Caco-2 (cell line): Measurements from ENCODE around the gene NDUFS2. TPM values are rescaled to one million over a fixed set of nuclear protein-coding genes. Genes with fewer than 3 reads are reported as not detected.

Experiments used
- BruUV-seq: library from RNA; stranded (reverse); fragments of 400-500 nt; replicated peaks from 2 replicates; lab custom pipeline; 2021; lab: Mats Ljungman, UMichigan
- CTCF ChIA-PET: fragments of 300-600 bp; sonication (Branson Sonifier 250); formaldehyde crosslinking; loops from one replicate; lab custom pipeline; 2022; ENCODE audit warnings: antibody characterized with exemption; lab: Charles Lee
- POLR2A ChIA-PET: fragments of 300-600 bp; sonication (Branson Sonifier 250); formaldehyde crosslinking; loops from one replicate; lab custom pipeline; 2022; ENCODE audit warnings: antibody characterized with exemption; lab: Charles Lee
- DNase-seq, 2 experiments: peaks; one replicate each; pipeline versions ENCODE4 v3.0.0 to v3.0.0-alpha.2; 2020 to 2022
- H3K27me3 ChIP-seq: replicated peaks from 2 replicates; pipeline ENCODE4 v1.6.0; 2011; ENCODE audit warnings: low read length; ENCODE audit not compliant: control insufficient read depth, insufficient read depth
- H3K36me3 ChIP-seq: 2 replicates; pipeline ENCODE4 v1.5.1; 2011; ENCODE audit warnings: low read length; ENCODE audit not compliant: control insufficient read depth, insufficient read depth
- H3K4me1 ChIP-seq: fragments of 250-450 bp; sonication (Bioruptor Pico); 2 replicates; pipeline ENCODE4 v1.5.1; 2020; ENCODE audit warnings: mild to moderate bottlenecking
- H3K4me3 ChIP-seq: 2 replicates; pipeline ENCODE4 v1.5.1; 2011; ENCODE audit warnings: low read depth, mild to moderate bottlenecking, control low read depth, low read length
- H3K9me3 ChIP-seq: fragments of 250-450 bp; sonication (Bioruptor Pico); 2 replicates; pipeline ENCODE4 v1.5.1; 2020; ENCODE audit warnings: mild to moderate bottlenecking, moderate library complexity
- H3K27ac Mint-ChIP-seq: one replicate; pipeline ENCODE4 v1.8.0; 2022; ENCODE audit warnings: mixed read lengths; ENCODE audit not compliant: unreplicated experiment
- H3K27me3 Mint-ChIP-seq: one replicate; pipeline ENCODE4 v1.8.0; 2022; ENCODE audit warnings: mixed read lengths; ENCODE audit not compliant: insufficient read depth, unreplicated experiment
- H3K36me3 Mint-ChIP-seq: one replicate; pipeline ENCODE4 v1.8.0; 2022; ENCODE audit warnings: mild to moderate bottlenecking, mixed read lengths; ENCODE audit not compliant: insufficient read depth, unreplicated experiment
- H3K4me1 Mint-ChIP-seq: one replicate; pipeline ENCODE4 v1.8.0; 2022; ENCODE audit warnings: low read depth, mixed read lengths; ENCODE audit not compliant: unreplicated experiment
- H3K4me3 Mint-ChIP-seq: one replicate; pipeline ENCODE4 v1.8.0; 2022; ENCODE audit warnings: mild to moderate bottlenecking, moderate library complexity, mixed read lengths; ENCODE audit not compliant: unreplicated experiment
- H3K9me3 Mint-ChIP-seq: one replicate; pipeline ENCODE4 v1.8.0; 2022; ENCODE audit warnings: mixed read lengths; ENCODE audit not compliant: unreplicated experiment
- intact Hi-C: fragments of 100-400 bp; cut with micrococcal nuclease; formaldehyde crosslinking; loops from one replicate; pipeline ENCODE4 v1.10.0; 2022; ENCODE audit not compliant: unreplicated experiment
- total RNA-seq: library from RNA; stranded (reverse); gene quantifications from 2 replicates; pipeline ENCODE4 v1.2.3, GENCODE V29; 2022
- TF ChIP-seq, protein P1 (sequence below), 2 experiments: fragments of 200-600 bp in 1 of 2; IDR thresholded peaks; 1 replicate in 1 of 2; 2 replicates in 1 of 2; pipeline versions ENCODE4 v1.5.1 to v1.8.0; 2011 to 2022; ENCODE audit warnings: antibody characterized with exemption in 1 of 2, control low read depth in 1 of 2, inconsistent platforms in 1 of 2, low read depth in 1 of 2, low read length in 1 of 2, mild to moderate bottlenecking in 1 of 2, moderate library complexity in 1 of 2; ENCODE audit not compliant: insufficient read depth in 1 of 2, severe bottlenecking in 1 of 2, unreplicated experiment in 1 of 2

NDUFS2 gene
- total RNA-seq, 1 experiment from 2014 or later: 115 TPM

GRCh38 chr1:161163793-161164192 lies 38.4 kb upstream of the NDUFS2 start:
- peaks cover 3% of the 10 kb centered on the region for H3K36me3 ChIP-seq
- no peaks in the 10 kb centered on the region for H3K9me3 Mint-ChIP-seq
- no peak overlapping the region for H3K4me3 Mint-ChIP-seq
- peaks cover 11% of the 10 kb centered on the region for H3K4me1 ChIP-seq
- H3K4me1 Mint-ChIP-seq: no peaks in the 10 kb centered on the region
- POLR2A ChIA-PET: interaction anchor here (0.6 kb wide), 1 partner anchor 17 kb away, joined by 3 read pairs; no protein-coding TSS in a partner anchor
- H3K9me3 ChIP-seq: no peaks in the 10 kb centered on the region
- BruUV-seq: no TSS peak
- H3K27me3 Mint-ChIP-seq: no peaks in the 10 kb centered on the region
- H3K27ac Mint-ChIP-seq: no peak overlapping the region
- intact Hi-C loops: no loop called here
- DNase-seq: no peak
- no peaks in the 10 kb centered on the region for H3K27me3 ChIP-seq
- CTCF ChIA-PET: no interaction called here
- H3K4me3 ChIP-seq: no peak overlapping the region
- TF ChIP-seq, protein P1, sequence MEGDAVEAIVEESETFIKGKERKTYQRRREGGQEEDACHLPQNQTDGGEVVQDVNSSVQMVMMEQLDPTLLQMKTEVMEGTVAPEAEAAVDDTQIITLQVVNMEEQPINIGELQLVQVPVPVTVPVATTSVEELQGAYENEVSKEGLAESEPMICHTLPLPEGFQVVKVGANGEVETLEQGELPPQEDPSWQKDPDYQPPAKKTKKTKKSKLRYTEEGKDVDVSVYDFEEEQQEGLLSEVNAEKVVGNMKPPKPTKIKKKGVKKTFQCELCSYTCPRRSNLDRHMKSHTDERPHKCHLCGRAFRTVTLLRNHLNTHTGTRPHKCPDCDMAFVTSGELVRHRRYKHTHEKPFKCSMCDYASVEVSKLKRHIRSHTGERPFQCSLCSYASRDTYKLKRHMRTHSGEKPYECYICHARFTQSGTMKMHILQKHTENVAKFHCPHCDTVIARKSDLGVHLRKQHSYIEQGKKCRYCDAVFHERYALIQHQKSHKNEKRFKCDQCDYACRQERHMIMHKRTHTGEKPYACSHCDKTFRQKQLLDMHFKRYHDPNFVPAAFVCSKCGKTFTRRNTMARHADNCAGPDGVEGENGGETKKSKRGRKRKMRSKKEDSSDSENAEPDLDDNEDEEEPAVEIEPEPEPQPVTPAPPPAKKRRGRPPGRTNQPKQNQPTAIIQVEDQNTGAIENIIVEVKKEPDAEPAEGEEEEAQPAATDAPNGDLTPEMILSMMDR (IDR thresholded peaks at IDR 0.05; ENCODE audit: insufficient read depth in 1 of 2, low read depth in 1 of 2, low read length in 1 of 2, severe bottlenecking in 1 of 2, unreplicated experiment in 1 of 2): no peak
- peaks cover 28% of the 10 kb centered on the region for H3K36me3 Mint-ChIP-seq

DNA sequence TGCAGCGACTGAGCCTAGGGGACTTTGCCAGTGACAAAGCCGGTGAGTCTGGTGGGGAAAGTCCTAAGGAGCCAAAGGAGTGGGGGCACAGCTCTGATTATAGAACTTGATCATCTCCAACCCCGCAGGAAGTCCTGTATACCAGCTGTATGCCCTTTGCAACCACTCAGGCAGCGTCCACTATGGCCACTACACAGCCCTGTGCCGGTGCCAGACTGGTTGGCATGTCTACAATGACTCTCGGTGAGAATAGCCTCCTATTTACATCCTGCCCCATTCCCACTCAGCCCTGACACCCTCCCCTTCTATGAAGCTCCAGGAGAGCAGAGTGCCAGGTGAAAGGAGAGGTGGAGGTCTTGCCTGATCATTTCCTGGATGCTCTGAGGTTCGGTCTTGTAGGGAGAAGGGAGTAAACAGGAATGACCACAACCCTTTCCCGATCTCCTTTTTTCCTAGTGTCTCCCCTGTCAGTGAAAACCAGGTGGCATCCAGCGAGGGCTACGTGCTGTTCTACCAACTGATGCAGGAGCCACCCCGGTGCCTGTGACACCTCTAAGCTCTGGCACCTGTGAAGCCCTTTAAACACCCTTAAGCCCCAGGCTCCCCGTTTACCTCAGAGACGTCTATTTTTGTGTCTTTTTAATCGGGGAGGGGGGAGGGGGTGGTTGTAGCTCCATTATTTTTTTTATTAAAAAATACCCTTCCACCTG lies 37.1 kb upstream of the NDUFS2 start:
- intact Hi-C loops: no loop called here
- Mint-ChIP-seq H3K4me3 (peak overlapping the region; percentile 83), H3K27ac (peak overlapping the region; percentile 81), H3K27me3 (no peaks in the 10 kb centered on the region), H3K9me3 (no peaks in the 10 kb centered on the region), H3K4me1 (no peaks in the 10 kb centered on the region), H3K36me3 (peaks cover 24% of the 10 kb centered on the region)
- DNase-seq: no peak
- H3K27me3 ChIP-seq: no peaks in the 10 kb centered on the region
- H3K9me3 ChIP-seq: no peaks in the 10 kb centered on the region
- CTCF ChIA-PET: interaction anchor here (0.6 to 2.1 kb wide), 12 partner anchors 8 to 967 kb away, joined by 3 to 22 read pairs (median 5); partner anchors contain the start of genes APOA2, B4GALT3, F11R and NDUFS2
- no TSS peak for BruUV-seq
- TF ChIP-seq, protein P1 (IDR thresholded peaks at IDR 0.05; ENCODE audit: insufficient read depth in 1 of 2, low read depth in 1 of 2, low read length in 1 of 2, severe bottlenecking in 1 of 2, unreplicated experiment in 1 of 2): no peak
- H3K36me3 ChIP-seq: peaks cover 3% of the 10 kb centered on the region
- peak overlapping the region; percentile 88 for H3K4me3 ChIP-seq
- H3K4me1 ChIP-seq: peaks cover 7% of the 10 kb centered on the region
- POLR2A ChIA-PET: interaction anchor here (1.3 to 2.4 kb wide), 5 partner anchors 10 to 37 kb away, joined by 8 to 25 read pairs (median 10); partner anchors contain the start of genes B4GALT3, DEDD, NDUFS2 and UFC1

- peak; percentile 96 to 98 for DNase-seq
- TF ChIP-seq, protein P1 (IDR thresholded peaks at IDR 0.05; ENCODE audit: insufficient read depth in 1 of 2, low read depth in 1 of 2, low read length in 1 of 2, severe bottlenecking in 1 of 2, unreplicated experiment in 1 of 2): peak in 1 of 2 experiments; percentile 55
- Mint-ChIP-seq H3K36me3 (peaks cover 26% of the 10 kb centered on the region), H3K9me3 (no peaks in the 10 kb centered on the region), H3K4me3 (peak within 1 kb of the TSS; percentile 83), H3K4me1 (no peaks in the 10 kb centered on the region), H3K27me3 (no peaks in the 10 kb centered on the region), H3K27ac (peak within 1 kb of the TSS; percentile 81)
- ChIA-PET POLR2A (interaction anchor here (0.5 to 2.4 kb wide), 7 partner anchors 11 to 145 kb away, joined by 3 to 25 read pairs (median 8); partner anchors contain the start of genes B4GALT3, DEDD, F11R and NDUFS2), CTCF (interaction anchor here (0.6 to 2.1 kb wide), 15 partner anchors 9 to 224 kb away, joined by 3 to 22 read pairs (median 4); partner anchors contain the start of genes APOA2, B4GALT3, F11R and NDUFS2)
- intact Hi-C loops: no loop called here
- Histone ChIP-seq H3K27me3 (no peaks in the 10 kb centered on the region), H3K4me1 (peaks cover 3% of the 10 kb centered on the region; the same call in 1 of the 2 replicates), H3K4me3 (peak within 1 kb of the TSS; percentile 88), H3K9me3 (no peaks in the 10 kb centered on the region), H3K36me3 (peaks cover 1% of the 10 kb centered on the region)
- BruUV-seq: no TSS peak
Measured at GRCh38 chr1:161165742-161166668, 36.2 kb upstream of the NDUFS2 start, which contains the start of gene PPOX. TSS of gene PPOX (plus strand) at chr1:161166426. CDS start at chr1:161166848, 422 bp downstream.
